EL (cell line): Measurements from ENCODE around the gene TMEM87B.
"Not testable (repeated sequence)": the region's sequence is repeated elsewhere in the genome, so short reads cannot be mapped to it uniquely, and the experiment has no call there.

ENCODE experiments used
- DNase-seq: peaks from one replicate; pipeline ENCODE4 v3.0.0-alpha.2; 2016

Gene TMEM87B

DNA sequence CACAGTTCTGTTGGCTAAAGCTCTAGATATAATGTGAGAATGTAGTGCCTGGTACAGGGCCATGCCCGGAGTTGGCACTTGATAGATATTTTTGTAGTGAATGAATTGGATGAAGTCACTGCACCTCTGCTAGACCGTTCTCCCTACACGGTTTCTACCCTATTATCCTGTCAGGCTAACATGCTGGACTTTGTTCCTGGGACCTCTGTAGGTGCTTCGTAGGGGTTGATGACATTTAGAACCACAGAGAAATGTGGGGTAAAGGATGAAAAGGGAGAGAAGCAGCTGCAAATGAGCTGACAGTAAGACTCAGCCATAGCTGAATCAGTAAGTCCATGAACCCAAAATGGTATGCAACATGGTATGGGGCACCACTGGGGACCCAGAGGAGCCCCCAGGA is 79.1 kb downstream of the TMEM87B start:
- no peak for DNase-seq

DNA sequence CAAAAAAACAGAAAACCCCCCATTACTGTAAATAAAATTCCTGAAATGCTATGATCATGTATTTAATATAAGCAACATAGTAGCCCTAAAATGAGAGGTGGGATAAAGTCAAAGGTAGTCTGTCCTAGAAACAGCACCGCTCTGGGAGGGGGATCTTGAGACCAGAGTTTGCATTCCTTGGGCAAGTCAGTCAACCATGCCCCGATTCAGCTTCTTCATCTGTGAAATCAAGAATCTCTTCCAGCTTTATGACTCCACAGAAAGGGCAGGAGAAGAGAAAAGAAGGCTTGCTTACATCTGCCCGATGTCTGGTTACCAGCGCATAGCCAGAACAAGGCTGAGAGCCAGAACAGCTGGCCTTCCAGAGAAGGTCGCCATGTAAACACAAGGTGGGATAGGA is 81.0 kb downstream of the TMEM87B start:
- no peak for DNase-seq

DNA sequence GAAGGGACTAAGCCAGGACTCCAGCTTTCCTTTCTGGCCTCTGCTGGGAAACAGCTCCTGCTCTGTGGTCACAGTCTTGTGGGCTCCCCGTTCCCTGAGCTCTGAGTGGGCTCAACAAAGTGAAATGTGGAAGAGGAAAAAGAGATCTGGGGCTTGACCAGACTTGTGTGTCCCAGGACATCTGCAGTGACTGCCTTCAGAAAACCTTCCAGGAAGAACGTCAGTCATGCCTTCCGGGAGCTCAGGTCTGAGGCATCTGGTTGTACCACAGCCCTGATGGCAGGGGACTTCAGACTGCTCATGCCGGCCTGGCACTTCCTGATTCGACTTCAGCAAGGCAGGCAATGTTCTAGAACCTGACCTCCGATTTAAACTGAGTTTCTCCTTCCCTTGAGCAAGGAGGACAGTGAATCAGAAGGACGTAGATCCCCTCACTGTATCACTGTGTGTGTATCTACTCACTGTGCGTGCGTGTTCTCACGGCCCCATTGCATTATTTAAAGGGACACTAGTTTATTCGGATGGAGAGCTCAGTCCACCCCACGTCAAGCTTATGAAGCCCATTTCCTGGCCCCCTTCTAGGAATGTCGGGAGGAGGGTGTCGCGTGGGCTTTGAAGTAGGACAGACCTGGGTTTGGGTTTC is 82.6 kb downstream of the TMEM87B start:
- peak; percentile 50 for DNase-seq

- peak; percentile 47 for DNase-seq
Observed at GRCh38 chr2:112138159-112139032, 83.3 kb downstream of the TMEM87B start, which contains the start of gene FBLN7. Gene FBLN7 (plus strand): TSS chr2:112138385. CDS start chr2:112138656, 271 bp downstream.

DNA sequence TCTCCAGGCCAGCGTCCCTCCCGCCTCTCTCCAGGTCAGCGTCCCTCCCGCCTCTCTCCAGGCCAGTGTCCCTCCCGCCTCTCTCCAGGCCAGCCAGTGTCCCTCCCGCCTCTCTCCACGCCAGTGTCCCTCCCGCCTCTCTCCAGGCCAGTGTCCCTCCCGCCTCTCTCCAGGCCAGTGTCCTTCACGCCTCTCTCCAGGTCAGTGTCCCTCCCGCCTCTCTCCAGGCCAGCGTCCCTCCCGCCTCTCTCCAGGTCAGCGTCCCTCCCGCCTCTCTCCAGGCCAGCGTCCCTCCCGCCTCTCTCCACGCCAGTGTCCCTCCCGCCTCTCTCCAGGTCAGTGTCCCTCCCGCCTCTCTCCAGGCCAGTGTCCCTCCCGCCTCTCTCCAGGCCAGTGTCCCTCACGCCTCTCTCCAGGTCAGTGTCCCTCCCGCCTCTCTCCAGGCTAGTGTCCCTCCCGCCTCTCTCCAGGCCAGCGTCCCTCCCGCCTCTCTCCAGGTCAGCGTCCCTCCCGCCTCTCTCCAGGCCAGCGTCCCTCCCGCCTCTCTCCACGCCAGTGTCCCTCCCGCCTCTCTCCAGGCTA is 84.1 kb downstream of the TMEM87B start:
- DNase-seq, result not testable (repeated sequence)

- not testable (repeated sequence) for DNase-seq
Observed at GRCh38 chr2:112139661-112140204, 84.7 kb downstream of the TMEM87B start.

GRCh38 chr2:112140205-112140802 is 85.2 kb downstream of the TMEM87B start:
- DNase-seq, result no peak

- DNase-seq, result no peak
Observed at GRCh38 chr2:112140899-112141625, 86.0 kb downstream of the TMEM87B start.

DNA sequence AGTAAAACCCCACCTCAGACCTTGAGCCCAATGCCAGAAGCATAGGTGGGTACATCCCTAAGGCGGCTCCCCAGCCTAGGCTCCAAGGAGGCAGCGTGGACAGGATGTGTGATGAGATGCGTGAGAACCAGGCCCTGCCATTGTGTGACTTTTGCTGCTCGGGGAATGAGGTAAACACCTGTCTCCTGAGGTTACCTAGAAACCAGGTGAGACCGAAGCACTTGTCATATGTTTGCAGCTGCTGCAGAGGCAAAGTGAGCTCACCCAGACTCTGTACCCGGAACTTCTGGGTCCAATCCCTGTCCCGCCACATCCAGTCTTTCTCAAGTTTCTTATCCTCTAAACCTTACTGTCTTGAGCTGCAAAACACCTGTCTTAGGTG is 86.5 kb downstream of the TMEM87B start:
- DNase-seq, result no peak

DNA sequence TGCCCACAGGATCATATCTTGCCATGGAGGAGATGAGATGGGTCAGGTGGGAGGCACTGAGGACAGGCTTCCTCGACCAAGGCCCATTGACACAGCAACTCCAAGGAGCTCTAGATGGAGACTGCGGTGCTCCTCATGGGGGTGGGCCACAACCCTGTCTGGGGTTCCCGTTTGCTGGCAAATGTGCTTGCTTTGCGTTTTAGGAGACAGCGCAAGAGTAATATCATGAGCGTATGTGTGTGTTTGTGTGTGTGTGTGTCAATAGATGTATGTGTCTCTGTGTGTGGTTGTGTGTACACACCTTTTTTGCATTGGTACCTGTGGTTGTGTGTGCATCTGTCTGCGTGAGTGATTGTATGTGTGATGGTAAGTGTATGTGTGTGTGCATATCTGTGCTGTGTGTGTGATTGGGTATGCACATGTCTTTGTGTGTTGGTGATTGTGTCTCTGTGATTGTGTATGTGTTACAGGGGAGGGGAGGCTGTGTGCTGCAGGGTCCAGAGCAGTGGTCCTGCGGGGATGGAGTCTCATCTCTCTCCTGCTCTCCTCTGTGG is 87.5 kb downstream of the TMEM87B start:
- no peak for DNase-seq

DNA sequence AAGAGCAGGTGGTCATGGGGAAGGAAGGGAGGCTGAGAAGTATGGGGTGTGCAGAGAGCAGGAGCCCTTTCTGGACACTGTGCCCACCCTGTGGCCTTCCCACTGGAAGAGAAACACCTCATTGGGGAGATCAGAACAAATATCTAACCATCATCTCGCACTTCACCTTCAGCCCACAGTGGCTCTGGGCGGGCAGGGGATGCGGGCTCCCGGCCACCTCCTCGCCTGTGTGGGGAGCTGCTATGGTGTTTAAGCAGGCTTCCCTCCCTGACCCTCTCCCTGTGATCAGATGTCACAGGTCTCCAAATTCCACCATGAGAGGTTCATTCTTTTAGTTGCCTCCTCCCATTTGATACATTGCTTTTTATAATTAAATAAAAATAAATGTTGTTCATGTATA is 88.1 kb downstream of the TMEM87B start:
- no peak for DNase-seq

- no peak for DNase-seq
Observed at GRCh38 chr2:112144966-112145365, 89.9 kb downstream of the TMEM87B start.

DNA sequence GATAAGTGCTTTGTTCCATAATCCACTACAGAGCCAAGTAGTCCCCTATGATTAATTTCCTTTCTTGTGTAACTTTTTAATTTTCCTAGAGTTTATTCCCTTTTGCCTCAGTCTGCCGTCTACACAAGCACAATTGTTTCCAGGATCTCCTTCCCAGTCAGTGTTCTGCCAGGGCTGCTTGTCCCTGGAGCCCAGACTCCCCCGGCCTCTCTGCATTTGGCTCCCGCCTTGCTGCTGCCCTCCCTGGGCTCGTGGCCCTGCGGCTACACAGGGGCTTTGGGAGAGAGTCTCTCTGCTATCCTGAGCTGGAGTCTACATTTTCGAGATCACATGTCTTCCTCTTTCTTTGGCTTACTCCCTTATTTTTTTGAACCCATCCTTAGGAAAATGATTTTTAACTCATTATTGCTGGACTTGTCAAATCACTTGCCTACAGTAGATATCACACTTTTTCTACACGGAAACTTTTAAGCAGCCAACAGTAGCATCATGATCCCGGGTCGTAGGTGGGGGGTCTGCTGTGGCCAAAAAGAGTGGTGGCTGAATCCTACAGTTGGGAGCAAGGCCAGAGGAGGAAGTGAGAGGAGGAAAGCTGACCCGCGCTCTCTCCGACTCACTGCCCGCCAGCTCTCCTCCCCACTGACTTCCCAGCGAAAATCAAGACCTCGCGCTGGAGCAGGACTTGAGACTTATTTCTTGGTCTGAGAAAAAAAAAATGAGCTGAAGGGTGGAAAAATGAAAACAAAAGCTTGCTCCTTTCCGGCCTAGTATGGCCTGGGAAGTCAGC is 92.5 kb downstream of the TMEM87B start:
- no peak for DNase-seq

GRCh38 chr2:112148477-112148876 is 93.4 kb downstream of the TMEM87B start:
- DNase-seq, result no peak

DNA sequence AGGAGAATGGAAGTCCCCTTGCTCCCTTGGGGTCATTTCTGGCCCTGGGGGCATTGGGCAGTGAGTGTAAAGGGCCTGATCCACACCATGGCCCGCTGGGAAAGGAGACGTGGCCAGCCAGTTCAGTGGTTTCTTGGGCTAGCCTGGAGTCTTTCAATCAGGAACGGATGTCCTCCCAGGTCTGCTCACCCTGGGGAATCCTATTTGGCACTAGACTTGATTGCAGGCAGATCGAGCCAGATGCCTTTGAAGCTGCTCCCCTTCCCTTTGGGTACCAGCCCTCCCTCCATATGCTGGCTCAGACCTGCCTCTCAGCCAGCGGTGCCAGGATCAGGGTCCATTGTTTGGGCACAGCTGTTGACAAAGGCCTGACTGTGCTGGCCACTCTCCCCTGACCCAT is 94.1 kb downstream of the TMEM87B start:
- DNase-seq, result no peak

- DNase-seq, result no peak
Observed at GRCh38 chr2:112149866-112150435, 94.9 kb downstream of the TMEM87B start.

- peak; percentile 99 for DNase-seq
Observed at GRCh38 chr2:112150447-112150846, 95.4 kb downstream of the TMEM87B start.

DNA sequence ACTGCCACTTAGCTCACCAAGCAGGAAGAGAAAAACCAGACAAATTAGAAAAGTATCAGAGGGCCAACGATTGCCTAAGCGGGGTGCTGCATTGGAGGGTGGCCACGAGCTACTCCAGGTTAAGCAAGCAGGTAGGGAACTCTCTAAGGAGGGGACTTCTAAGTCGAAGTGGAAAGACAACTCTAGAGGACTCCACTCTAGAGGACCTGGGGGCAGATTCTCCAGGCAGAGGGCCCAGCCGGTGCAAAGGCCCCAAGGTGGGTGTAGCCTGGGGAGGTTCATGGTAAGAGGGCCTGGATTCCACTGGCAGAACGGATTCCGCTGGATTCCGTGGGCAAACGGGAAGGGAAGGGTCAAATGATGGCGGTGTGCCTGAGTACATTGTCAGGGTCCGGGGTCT is 95.8 kb downstream of the TMEM87B start:
- DNase-seq, result no peak

- no peak for DNase-seq
Observed at GRCh38 chr2:112151271-112151670, 96.2 kb downstream of the TMEM87B start.

DNA sequence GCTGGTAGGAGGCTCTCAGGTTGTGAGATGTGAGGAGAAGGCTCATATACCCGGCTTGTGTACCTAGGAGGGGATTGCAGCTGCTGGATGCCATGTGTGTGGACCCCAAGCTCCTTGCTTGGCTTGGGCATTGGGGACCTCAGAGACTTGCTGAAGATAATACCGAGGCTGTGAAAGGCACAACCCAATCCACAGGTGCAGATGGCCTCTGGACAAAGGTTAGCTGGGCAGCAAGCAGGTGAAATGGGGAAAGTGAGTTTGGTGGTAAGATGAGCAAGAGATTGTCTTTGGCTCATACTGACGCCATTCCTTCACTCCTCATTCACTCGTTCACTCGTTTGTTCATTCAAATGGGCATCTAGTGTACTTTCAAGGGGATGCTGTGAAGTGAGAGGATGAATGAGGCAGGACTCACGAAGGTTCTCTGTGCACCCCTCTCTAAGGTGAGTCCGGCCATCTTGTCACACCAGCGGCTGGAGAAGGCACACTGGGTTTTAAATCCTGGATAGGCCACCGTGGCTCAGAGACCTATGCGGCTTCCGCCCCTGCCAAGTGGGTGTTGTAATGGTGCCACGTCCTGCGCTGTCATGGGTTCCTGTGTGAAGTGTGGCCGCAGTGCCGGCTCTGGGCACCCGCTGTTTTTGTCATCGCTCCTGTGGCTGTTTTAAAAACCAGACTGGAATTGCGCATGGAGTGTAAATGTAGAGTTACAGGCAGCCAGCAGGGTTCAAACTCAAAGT is 96.8 kb downstream of the TMEM87B start:
- no peak for DNase-seq
